GM06990 (cell line): ENCODE measurements around the gene GDPD4.

Source experiments
- DNase-seq: peaks from one replicate; pipeline ENCODE4 v3.0.0-alpha.2; 2011; ENCODE audit not compliant: insufficient read length; ENCODE audit errors: extremely low read depth
- H3K27me3 ChIP-seq: replicated peaks from 2 replicates; pipeline ENCODE4 v1.6.0; 2011; ENCODE audit warnings: low read length; ENCODE audit not compliant: control insufficient read depth, insufficient read depth
- H3K36me3 ChIP-seq: 2 replicates; pipeline ENCODE4 v1.5.1; 2011; ENCODE audit warnings: low read length; ENCODE audit not compliant: control insufficient read depth, insufficient read depth
- H3K4me3 ChIP-seq: replicated peaks from 2 replicates; pipeline ENCODE4 v1.5.1; 2011; ENCODE audit warnings: low read depth, mild to moderate bottlenecking, control low read depth, low read length
- CTCF ChIP-seq: IDR thresholded peaks from 2 replicates; pipeline ENCODE4 v1.5.1; 2011; ENCODE audit warnings: low read length, control low read depth, mild to moderate bottlenecking, inconsistent platforms; ENCODE audit not compliant: insufficient read depth, poor library complexity, severe bottlenecking

GDPD4 gene

GRCh38 chr11:77183431-77183984 is 118.0 kb downstream of the GDPD4 start:
- no peak for TF ChIP-seq CTCF
- H3K4me3 ChIP-seq = no peak overlapping the region
- no peaks in the 10 kb centered on the region for H3K36me3 ChIP-seq
- H3K27me3 ChIP-seq = no peaks in the 10 kb centered on the region; the same call in 1 of the 2 replicates
- DNase-seq = no peak

GRCh38 chr11:77182542-77183430 is 118.7 kb downstream of the GDPD4 start:
- no peak for TF ChIP-seq CTCF
- DNase-seq = no peak
- no peaks in the 10 kb centered on the region for H3K36me3 ChIP-seq
- H3K4me3 ChIP-seq = no peak overlapping the region
- H3K27me3 ChIP-seq = no peaks in the 10 kb centered on the region; the same call in 1 of the 2 replicates

- no peak for TF ChIP-seq CTCF
- H3K4me3 ChIP-seq = no peak overlapping the region
Measured at GRCh38 chr11:77181799-77182541, 119.5 kb downstream of the GDPD4 start.

GRCh38 chr11:77181226-77181625 is 120.3 kb downstream of the GDPD4 start:
- DNase-seq = no peak
- Histone ChIP-seq H3K36me3 (no peaks in the 10 kb centered on the region), H3K4me3 (no peak overlapping the region), H3K27me3 (no peaks in the 10 kb centered on the region; the same call in 1 of the 2 replicates)
- no peak for TF ChIP-seq CTCF

More at GRCh38 chr11:77181799-77182541, 119.5 kb downstream of the GDPD4 start:
- H3K36me3 ChIP-seq = no peaks in the 10 kb centered on the region
- no peak for DNase-seq
- no peaks in the 10 kb centered on the region; the same call in 1 of the 2 replicates for H3K27me3 ChIP-seq

- Histone ChIP-seq H3K27me3 (no peaks in the 10 kb centered on the region; the same call in 1 of the 2 replicates), H3K36me3 (no peaks in the 10 kb centered on the region), H3K4me3 (no peak overlapping the region)
- no peak for TF ChIP-seq CTCF
- no peak for DNase-seq
Measured at GRCh38 chr11:77180346-77180745, 121.1 kb downstream of the GDPD4 start.
